HG03460 (cell line): ENCODE measurements around the gene ADGRD2.

ENCODE experiments used
- ATAC-seq: cut with Tn5 transposase; IDR thresholded peaks from one replicate; pipeline ENCODE4 v1.9.1; 2021; ENCODE audit not compliant: unreplicated experiment

The ADGRD2 gene

DNA sequence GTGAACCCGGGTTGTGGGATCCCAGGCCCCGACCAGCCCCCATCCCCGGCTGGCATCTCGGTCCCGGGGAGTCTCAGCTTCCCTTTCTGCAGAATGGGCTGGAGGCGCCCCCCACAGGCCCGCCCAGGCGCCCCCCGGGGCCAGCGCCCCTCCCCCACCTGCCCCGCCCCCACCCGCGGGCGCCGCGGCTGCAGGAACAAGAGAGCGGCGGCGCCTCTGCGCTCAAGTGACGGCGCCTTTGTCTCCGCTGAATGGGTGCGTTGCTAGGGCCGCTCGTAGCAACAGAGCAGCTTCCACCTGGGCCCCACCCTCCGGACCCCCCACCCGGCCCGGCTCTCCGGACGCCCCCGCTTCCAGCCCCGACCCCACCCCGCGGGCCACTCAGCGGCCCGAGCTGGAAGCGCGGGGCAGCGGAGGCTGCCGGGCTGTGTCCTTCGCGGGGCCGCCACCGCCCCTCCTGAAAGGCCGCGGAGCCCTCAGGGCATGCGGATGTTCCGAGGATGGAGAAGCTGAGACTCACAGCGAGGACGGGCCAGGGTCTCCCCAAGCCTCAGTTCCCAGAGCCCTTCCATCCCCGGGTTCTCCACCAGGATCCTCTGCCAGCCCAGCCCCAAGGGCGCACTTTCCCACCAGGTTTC is 27.5 kb downstream of the ADGRD2 start:
- ATAC-seq = no peak

DNA sequence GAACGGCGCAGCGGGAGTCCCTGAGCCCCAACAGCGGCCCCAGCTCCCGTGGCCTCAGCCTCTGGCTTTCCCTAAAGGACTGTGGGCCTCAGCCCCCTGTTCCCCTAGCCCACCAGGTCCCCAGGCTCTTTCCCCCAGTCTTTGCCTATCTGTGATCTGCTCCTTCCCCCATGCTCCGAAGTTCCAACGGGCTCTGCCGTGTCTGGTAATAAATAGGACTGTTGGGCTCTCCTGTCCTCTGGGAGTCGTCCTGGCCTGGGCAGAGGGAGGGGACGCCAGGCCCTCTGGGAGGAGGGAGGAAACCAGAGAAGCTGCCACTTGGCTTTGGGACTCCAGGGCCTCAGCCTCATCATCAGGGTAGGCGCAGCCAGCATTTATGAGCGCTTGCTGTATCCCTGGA is 28.1 kb downstream of the ADGRD2 start:
- no peak for ATAC-seq

DNA sequence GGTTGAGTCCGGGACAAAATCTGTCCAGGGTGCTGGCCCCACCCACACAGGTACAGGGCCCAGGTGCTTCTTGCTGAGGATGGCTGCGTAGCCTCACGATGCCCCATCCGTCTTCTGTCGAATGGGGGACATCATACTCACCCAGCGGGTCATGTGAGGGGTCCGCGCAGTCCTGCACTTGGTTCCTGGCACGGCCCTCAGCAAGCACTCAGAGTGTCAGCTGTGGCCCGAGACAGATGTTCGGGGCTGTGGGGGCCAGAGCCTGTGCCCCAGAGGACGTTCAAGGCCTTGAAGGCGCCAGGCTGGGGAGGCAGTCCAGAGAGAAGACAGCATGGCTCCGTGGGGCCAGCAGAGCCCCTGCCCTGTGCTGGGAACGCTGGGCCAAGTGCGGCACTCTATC is 29.1 kb downstream of the ADGRD2 start:
- no peak for ATAC-seq

DNA sequence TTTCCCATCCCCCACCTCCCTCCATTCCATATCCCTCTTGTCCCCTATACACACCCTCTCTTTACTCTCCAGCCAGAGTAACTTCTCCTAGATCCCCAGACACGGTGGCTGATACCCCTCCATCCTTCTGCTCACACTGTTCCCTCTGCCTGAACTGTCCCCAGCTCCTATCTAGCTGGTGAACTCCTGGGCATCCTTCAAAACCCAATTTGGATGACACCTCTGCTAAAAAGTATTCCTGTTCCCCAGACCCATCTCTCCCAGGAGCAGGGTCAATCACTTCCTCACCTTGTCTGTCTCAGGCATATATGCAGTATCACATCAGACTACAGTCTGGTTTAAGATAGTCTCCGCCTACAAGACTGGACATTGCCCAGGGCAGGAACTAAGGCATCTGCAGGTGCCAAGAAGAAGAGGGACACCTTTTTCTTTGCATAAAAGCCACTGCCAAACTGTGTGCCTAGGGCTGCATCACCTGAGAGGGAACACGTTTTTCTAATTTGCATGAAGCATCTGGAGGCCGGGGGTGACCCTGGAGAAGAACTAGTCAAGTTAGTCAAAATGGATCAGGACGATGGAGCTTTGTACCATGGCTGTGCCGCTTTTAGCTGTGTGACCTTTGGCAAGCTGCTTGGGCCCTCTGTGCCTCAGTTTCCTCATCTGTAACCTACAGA is 29.8 kb downstream of the ADGRD2 start:
- ATAC-seq = no peak

DNA sequence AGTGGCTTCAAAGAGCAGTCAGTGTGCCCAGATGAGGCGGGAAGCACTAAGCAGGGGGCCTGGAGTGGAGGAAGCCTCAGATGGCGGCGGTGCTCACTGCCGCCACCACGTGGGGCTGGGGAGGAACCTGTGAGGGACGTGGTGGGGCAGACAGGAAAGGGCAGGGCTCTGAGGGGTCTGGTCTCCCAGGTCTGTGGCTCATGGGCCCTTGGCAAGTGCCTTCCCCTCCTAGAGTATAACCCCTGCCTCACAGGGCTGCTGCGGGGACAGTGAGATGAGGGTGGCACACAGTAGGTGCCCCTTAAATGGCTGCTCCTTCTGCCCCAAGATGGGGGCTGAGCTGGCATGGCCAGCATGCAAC is 30.4 kb downstream of the ADGRD2 start:
- no peak for ATAC-seq

DNA sequence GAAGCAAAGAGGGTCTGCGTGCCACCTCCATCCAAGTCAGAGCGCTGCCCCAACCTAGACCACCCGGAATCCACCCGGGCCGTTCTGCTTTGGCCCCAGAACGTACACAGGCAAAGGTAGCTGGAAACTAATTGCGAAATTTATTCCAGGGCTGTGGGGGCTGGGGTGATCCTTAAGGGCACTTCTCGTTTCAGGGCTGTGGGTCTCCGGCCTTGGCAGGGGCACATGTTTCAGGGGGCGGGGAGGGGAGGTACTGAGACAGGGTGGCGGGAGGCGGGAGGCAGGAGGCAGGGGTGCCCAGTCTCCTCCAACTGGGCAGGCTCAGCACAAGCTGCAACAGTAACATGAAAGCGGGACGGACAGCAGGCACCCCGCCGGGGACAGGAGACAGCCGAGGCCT is 30.9 kb downstream of the ADGRD2 start:
- no peak for ATAC-seq

DNA sequence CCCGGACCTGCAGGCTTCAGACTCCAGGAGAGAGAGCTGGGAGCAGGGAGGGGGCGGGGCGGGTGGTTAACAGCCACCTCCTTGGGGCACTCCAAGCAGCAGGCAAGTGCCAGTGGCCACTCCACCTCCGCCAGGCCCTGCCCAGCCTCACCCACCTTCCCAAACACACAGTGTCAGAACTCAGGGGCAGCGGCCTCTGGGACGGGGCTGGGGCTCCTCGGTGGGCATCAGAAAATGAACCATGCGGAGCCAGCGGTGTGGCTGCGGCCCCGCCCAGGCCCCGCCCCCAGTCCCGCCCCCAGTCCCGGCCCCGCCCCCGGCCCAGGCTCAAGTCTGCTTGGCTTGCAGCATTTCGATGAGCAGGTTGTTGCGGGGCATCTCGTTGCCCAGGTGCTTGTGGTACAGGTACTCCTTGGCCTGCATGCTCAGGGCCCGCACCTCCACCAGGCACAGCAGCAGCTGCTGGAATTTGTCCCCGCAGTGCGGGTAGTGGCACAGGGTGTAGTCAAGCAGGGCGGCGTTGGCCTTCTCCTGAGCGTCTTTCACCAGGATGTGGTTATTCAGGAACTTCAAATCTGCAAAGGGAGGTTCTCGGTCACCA is 32.3 kb downstream of the ADGRD2 start:
- no peak for ATAC-seq

DNA sequence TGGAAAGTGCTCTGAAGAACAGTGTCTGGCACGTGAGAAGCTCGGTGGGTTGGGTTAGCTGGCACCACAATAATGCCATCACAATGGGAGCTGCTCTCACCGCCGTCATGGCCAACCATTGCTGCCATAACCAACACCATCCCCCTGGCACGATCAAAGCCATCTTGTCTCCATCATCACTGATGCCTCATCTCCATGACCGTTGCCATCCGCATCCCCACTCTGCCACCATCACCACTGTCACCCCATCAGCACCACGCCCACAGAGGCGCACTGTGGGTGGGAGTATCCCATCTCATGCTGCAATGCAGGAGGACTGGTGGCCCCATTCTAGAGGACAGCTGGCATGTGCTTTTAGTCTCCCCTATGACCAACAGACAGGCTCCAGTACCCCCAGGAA is 33.2 kb downstream of the ADGRD2 start:
- no peak for ATAC-seq

DNA sequence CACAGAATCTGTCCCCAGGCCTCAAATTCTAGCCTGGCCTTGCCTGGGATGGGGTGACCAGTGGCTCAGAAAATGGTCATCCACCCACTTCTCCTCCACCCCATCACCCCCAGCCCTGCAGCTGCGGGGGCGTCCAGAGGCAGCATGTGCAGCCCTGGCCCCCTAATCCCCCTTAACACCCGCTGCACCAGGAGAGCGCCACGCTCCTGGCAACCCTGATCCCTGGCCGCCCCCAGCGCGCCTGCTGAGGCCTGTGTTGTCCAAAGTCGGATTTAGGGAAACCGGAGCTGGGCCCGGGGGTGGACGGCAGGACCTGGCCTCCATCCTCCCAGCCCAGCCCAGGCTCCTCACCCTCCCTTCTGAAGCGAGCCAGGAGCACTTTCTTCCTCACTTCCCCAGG is 35.0 kb downstream of the ADGRD2 start:
- no peak for ATAC-seq

DNA sequence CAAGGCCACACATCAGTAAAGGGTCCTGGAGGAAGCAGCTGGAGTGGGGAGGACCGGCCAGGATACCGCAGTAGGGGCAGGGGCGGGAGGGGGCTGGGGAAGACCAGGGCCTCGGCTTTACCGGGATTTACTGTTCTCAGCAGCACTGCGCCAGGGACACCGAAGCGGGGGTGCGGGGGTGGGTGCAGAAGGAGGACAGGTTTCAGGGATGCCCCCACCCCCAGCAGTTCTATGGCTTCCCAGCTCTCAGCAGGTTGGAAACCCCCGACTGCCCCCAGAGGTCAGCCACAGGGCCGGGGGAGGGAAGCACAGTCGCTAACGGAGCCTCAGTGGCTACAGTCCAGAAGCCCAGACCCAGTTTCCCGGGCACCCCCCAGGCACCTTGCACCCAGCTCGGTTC is 35.7 kb downstream of the ADGRD2 start:
- no peak for ATAC-seq

DNA sequence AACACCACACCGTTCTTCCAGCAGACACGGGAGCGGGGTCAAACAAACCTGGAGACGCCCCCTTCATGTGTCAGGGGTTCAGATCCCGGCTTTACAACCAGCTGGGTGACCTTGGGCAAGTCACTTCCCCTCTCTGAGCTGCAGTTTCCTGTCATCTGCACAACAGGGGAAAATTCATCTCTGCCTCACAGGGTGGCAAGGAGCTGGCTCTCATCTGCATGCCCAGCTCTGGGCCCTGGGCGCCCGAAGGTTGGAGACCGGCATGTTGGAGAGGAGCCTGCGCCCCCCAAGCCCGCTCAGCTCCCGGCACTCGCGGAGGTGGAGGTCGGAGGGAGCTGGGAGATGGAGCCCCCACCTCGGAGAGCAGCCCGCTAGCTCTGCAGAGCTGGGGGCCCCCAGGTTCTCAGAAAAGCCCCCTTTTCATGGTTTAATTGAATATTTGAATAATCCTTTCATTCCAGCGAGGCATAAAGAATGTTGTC is 36.6 kb downstream of the ADGRD2 start:
- ATAC-seq = no peak

DNA sequence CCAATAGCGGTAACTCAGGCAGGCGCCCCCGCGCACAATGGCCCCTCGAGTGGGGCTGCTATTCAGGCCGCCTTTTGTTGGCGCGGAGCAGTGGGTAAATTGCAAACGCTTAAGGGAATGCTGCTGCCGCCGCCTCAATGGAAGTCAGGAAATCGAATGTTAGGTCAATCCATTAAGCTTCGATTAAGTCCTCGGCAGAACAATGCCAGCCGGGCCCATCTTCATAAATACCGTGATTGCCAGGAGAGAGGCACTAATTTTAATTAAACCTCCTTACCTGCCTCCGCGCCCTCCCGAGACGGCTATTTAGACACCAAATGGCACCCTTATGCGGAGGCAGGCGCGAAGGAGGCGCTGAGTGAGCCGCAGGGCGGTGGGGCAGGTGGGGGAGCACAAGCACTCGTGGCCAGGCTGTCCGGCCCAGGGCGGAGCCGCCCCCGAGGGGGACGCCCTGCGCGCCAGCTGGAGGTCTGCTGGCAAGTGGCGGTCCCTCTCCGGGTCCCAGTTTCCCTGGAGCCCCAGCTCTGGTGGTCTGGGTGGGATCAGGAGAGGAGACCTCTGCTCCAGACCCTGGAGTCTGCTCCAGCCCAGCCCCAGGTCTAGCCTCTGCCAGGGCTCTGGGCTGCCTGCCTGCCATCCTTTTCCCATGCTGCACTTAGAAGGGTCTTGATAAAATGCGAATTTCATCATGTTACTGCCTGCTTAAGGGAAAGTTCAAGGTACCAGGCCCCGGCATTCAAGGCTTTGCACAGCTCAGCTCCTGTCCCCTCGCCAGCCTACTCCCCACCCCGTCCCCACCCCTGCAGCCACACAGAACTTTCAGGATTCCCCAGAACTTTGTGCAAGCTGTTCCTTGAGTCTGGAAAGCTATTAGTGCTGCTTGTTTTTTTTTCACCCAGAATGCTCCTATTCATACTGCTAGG is 37.3 kb downstream of the ADGRD2 start:
- ATAC-seq = no peak

DNA sequence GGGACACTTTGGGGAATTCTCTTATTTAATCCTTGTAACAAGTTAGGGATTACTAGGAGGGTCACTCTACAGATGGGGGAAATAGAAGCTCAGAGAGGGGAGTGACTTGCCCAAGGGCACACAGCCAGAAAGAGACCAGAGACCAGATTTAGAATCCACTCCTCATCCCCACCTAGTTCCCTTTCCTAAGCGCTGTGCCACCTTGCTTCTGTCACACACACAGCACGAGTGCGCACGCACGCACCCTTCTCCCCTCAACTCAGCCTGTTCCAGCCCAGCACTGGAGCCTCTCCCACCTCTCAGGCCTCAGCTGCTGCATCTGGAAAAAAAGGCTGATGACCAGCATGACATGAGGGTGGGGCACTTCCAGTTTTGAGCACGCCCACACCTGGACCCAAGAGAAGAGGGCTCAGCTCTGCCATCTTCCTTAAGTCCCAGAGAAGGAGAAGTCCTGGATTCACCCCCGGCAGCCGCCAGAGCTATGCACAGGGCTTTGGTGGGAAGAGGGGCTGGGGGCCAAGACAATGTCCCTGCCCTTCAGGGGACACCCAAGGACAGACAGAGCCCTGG is 38.5 kb downstream of the ADGRD2 start:
- ATAC-seq = no peak

DNA sequence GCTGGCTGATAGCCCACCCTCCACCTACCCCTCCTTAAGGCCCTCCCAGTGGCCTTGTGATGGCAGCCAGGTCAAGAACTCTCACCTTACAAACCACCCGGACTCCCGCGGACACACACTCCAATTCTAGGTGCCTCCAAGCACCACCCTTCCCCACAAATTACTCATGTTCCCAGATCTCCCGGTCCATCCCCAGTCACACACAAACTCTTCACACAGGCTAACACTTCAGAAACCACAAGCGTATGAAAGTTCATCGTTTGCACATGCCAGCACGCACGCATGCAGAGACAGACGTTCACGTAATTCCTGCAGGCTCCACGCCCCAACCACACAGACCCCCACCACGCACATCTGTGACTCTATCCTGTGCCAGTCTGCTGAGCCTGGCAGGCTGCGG is 39.0 kb downstream of the ADGRD2 start:
- no peak for ATAC-seq

DNA sequence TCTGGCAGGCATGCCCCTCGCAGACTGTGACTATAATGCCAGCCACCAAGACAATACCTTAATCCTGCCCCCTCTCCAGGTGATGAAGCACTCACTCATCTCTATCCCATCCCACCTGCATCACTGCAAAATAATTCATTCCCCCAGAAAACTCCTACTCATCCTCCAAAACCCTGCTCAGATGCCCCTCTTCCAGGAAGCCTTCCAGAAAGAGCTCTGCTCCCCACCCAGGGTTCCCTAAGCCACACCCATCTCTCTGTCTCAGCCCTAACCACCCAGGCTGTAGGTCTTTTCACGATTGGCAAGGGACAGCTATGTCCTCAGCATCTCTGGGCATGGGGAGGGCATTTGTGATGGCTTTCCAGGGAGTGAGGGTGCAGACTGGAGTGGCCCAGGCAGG is 39.8 kb downstream of the ADGRD2 start:
- no peak for ATAC-seq

DNA sequence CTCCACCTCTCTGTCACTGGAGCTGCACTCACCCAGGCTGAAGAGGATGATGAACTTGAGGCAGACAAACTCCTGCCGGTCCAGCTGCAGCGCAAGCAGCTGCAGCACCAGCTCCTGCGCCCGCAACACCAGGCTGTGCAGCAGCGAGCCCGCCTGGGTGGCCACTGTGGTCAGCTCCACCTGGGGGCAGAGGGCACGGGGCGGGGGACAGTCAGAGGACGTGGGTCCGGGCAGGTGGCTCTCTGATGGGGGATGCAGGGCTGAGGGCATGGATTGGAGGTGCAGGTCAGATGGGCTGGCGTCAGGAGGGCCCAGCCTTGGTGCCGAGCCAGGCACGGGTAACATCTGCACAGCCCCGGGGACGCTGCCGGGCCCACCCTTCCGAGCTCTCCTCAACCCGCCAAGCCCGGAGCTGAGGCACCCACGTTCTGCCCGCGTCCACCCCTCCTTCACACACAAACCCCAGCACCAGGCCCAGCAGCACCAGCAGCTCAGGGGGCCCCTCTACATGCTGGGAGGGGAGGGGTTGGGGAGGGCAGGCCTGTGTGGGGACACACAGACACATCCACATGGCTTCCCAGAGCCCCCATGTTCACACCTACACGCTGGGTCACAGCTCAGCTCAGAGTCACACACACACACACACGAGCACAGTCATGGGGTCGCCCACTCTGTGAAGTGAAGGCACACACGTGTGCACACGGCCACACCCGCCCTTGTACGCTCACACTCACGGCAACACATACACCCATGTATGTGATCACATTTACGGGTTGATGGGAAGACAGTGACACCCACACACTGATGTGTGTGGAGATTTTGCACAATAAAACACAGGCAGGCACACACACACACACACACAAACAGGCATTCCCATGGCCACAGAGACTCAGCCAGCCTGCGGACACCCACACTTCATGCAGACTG is 41.1 kb downstream of the ADGRD2 start:
- ATAC-seq = no peak

DNA sequence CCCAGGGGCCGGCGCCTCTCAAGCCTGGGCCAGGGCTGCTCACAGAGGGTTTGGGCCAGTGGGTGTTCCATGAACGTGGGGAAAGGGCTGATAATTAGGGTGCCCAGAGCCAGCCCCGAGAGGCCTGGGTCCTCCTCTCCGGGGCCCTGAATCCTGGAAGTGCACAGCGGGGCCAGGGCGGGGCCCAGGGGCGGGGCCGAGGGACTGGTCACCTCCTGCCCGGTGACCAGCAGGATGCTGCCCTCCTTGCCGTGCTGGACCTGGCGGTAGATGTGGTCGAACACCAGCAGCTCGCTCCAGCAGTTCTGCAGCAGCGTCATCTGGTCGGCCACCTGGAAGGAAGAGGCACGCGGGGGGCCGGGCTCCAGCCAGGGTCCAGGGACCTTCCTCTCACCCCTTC is 42.6 kb downstream of the ADGRD2 start:
- no peak for ATAC-seq

DNA sequence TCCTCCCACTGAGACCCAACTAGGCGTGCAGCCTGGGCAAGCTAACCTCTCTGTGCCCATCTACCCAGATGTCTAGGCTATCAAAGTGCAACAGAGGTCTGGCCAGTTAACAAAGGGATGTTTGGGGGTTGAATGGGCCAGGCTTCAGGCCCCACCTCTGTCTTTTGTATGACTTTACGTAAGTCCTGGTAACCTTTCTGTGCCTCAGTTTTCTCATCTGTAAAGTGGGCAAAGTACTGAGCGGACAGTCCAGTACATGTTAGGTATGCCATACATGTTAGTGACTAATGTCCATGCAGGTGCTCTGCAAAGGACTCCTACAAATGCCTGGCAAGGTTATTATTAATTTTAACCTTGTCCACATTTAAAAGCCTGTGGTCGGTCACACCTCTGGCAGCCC is 43.0 kb downstream of the ADGRD2 start:
- no peak for ATAC-seq

DNA sequence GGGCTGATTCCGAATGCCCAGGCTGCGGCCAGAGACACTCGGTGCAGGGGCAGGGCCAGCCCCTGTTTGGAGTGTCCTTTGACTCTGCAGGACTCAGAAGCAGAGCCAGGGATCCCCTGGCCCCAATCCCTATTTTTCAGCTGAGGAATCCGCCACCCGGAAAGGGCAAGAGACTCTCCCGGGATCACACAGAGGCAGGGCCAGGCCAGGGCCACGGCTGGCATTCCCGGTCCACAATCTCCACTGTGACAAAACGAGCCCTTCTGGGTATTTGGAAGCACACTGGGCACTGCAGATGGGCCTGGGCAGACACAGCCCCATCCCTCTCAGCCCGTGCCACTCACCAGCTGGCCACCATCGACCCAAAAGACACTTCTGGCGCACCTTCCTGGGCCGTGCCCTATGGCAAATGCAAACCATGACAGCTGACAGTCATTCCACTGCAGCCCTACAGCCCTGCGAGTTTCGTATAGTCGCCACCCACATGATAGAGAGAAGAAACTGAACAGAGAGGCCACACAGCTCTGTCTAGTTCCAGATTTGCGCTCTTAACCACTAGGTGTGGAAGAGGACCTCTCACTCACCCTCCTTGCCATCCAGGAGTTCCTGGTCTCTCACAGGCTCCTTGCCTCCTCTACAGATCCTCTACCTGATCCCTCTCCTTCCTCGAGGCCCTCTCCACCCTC is 43.7 kb downstream of the ADGRD2 start:
- ATAC-seq = no peak
